ENCODE measurements around the gene MRPS27. TPM values are rescaled to one million over a fixed set of nuclear protein-coding genes. Genes with fewer than 3 reads are reported as not detected.

The MRPS27 gene
- total and polyA plus RNA-seq, 2 donors from 2014 or later = 40.0 to 50.8 TPM

DNA sequence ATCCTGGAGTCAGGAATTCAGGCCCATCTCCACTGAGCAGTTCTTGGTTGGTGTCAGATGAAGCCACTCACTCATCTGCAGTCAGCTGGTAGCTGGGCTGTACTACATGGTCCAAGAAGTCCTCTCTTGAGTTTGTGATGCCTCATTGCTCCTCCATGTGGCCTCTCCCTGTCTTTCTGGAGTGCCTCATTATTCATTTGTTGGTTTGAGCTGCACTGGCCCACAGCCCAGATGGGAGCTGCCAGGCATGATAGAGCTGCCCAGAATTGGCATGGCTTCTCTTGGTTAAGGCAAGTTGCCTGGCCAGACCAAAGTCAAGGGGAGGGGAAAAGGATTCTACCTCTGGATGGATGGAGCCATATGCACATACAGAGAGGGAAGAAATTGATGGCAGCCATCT lies 8.1 kb upstream of the MRPS27 start:
- DNase-seq (no peak), FAIRE-seq (no peak)
- Histone ChIP-seq H3K4me1 (ENCODE audit: control insufficient read depth in 2 of 3, insufficient read depth in 2 of 3, low read depth in 1 of 3, low read length in 3 of 3) (no peaks in the 10 kb centered on the region), H3K9me3 (ENCODE audit: control insufficient read depth in 2 of 3, insufficient read depth in 1 of 3, low read length in 3 of 3) (no peaks in the 10 kb centered on the region), H3K4me3 (ENCODE audit: low read length in 3 of 3) (no peak overlapping the region), H3K9ac (ENCODE audit: low read length in 3 of 3) (no peak overlapping the region), H3K27me3 (ENCODE audit: control insufficient read depth, insufficient read depth, low read length) (no peaks in the 10 kb centered on the region), H3K27ac (ENCODE audit: low read depth in 2 of 2, low read length in 2 of 2) (no peak overlapping the region), H3K36me3 (ENCODE audit: control insufficient read depth in 2 of 3, insufficient read depth in 3 of 3, low read length in 3 of 3) (peaks cover 3 to 23% (median 22%) of the 10 kb centered on the region in 3 donors)
- TF ChIP-seq, protein P1, sequence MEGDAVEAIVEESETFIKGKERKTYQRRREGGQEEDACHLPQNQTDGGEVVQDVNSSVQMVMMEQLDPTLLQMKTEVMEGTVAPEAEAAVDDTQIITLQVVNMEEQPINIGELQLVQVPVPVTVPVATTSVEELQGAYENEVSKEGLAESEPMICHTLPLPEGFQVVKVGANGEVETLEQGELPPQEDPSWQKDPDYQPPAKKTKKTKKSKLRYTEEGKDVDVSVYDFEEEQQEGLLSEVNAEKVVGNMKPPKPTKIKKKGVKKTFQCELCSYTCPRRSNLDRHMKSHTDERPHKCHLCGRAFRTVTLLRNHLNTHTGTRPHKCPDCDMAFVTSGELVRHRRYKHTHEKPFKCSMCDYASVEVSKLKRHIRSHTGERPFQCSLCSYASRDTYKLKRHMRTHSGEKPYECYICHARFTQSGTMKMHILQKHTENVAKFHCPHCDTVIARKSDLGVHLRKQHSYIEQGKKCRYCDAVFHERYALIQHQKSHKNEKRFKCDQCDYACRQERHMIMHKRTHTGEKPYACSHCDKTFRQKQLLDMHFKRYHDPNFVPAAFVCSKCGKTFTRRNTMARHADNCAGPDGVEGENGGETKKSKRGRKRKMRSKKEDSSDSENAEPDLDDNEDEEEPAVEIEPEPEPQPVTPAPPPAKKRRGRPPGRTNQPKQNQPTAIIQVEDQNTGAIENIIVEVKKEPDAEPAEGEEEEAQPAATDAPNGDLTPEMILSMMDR (IDR thresholded peaks at IDR 0.05; ENCODE audit: borderline replicate concordance, extremely low read depth, insufficient read depth) = no peak
- intact Hi-C loops (cut with DNase I) = no loop called here

DNA sequence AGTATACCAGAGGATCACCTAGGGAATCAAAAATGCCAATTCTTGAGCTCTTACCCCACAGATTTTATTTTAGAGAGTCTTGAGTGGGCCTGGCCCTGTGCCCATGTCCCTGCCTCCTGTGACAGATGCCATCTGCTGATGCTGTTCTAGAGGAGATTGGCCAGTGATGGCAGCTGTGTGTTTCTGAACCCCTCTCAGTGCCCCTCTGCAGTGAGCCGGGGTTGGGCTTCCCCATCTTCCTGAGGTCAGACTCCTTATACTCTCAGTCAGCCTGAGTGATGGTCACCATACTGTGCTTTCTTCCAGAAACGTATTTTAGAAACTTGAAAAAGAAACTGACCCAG lies 6.2 kb upstream of the MRPS27 start:
- FAIRE-seq (no peak), DNase-seq (no peak)
- Histone ChIP-seq H3K4me1 (ENCODE audit: control insufficient read depth in 2 of 3, insufficient read depth in 2 of 3, low read depth in 1 of 3, low read length in 3 of 3) (no peaks in the 10 kb centered on the region), H3K9me3 (ENCODE audit: control insufficient read depth in 2 of 3, insufficient read depth in 1 of 3, low read length in 3 of 3) (no peaks in the 10 kb centered on the region), H3K9ac (ENCODE audit: low read length in 3 of 3) (no peak overlapping the region), H3K27ac (ENCODE audit: low read depth in 2 of 2, low read length in 2 of 2) (no peak overlapping the region), H3K36me3 (ENCODE audit: control insufficient read depth in 2 of 3, insufficient read depth in 3 of 3, low read length in 3 of 3) (peaks cover 3 to 23% (median 20%) of the 10 kb centered on the region in 3 donors), H3K27me3 (ENCODE audit: control insufficient read depth, insufficient read depth, low read length) (no peaks in the 10 kb centered on the region), H3K4me3 (ENCODE audit: low read length in 3 of 3) (no peak overlapping the region)
- intact Hi-C loops (cut with DNase I) = no loop called here
- TF ChIP-seq, protein P1 (IDR thresholded peaks at IDR 0.05; ENCODE audit: borderline replicate concordance, extremely low read depth, insufficient read depth) = no peak

DNA sequence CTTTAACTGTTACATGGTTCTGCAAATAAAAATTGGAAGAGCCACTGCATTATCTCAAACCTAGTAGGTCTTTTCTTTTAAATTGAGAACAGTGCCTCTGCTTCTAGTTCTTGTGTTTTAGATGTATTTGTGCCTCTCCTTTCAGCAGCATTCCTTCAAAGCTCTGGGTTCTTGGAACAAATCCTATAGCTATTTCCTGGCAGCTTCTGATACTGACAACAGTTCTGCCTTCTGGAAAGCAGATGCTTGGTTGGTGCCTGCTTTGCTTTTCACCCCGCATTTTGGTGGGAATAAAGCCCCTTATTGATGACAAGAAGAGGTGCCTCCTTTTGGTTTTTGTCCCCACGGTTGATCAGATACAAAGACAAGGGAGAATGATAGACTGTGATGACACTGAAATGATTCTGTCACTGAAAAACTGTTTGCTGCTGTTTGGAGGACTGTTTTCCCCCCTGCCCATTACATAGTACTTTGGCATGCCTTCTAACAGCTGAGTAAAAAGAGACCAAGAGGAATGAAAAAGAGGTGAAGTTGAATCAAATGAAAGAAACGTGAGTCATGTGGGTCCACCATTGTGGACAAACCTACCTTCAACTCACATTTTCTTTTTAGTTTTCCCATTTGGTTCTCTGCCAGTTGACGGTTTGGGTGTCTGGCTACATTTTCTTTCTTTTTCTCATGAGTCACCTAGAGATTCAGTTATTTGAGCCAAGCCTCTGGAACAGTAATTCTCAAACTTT lies 5.7 kb upstream of the MRPS27 start:
- no peak for DNase-seq
- no peak overlapping the region for H3K27ac ChIP-seq (ENCODE audit: low read depth in 2 of 2, low read length in 2 of 2)

More for the DNA sequence above, 5.7 kb upstream of the MRPS27 start:
- H3K36me3 ChIP-seq (ENCODE audit: control insufficient read depth in 2 of 3, insufficient read depth in 3 of 3, low read length in 3 of 3) = peaks cover 3 to 20% (median 18%) of the 10 kb centered on the region in 3 donors
- TF ChIP-seq, protein P1 (IDR thresholded peaks at IDR 0.05; ENCODE audit: borderline replicate concordance, extremely low read depth, insufficient read depth) = no peak
- no peaks in the 10 kb centered on the region for H3K4me1 ChIP-seq (ENCODE audit: control insufficient read depth in 2 of 3, insufficient read depth in 2 of 3, low read depth in 1 of 3, low read length in 3 of 3)
- H3K27me3 ChIP-seq (ENCODE audit: control insufficient read depth, insufficient read depth, low read length) = no peaks in the 10 kb centered on the region
- no peaks in the 10 kb centered on the region for H3K9me3 ChIP-seq (ENCODE audit: control insufficient read depth in 2 of 3, insufficient read depth in 1 of 3, low read length in 3 of 3)
- no peak for FAIRE-seq
- H3K4me3 ChIP-seq (ENCODE audit: low read length in 3 of 3) = no peak overlapping the region
- intact Hi-C loops (cut with DNase I) = no loop called here
- no peak overlapping the region for H3K9ac ChIP-seq (ENCODE audit: low read length in 3 of 3)
